GM19455 (cell line): ENCODE results near the gene NEB.
"Not testable (repeated sequence)": the region's sequence is repeated elsewhere in the genome, so short reads cannot be mapped to it uniquely, and the experiment has no call there.

ENCODE experiments used
- ATAC-seq: cut with Tn5 transposase; IDR thresholded peaks from one replicate; pipeline ENCODE4 v1.9.1; 2021; ENCODE audit not compliant: unreplicated experiment

Gene NEB

GRCh38 chr2:151562398-151562797 lies 171.9 kb downstream of the NEB start:
- ATAC-seq, result no peak

GRCh38 chr2:151560289-151560688 lies 174.0 kb downstream of the NEB start:
- no peak for ATAC-seq

GRCh38 chr2:151559431-151559830 lies 174.8 kb downstream of the NEB start:
- not testable (repeated sequence) for ATAC-seq

- ATAC-seq, result not testable (repeated sequence)
Observed at GRCh38 chr2:151557883-151558282, 176.4 kb downstream of the NEB start.

GRCh38 chr2:151556121-151556520 lies 178.2 kb downstream of the NEB start:
- no peak for ATAC-seq

- no peak for ATAC-seq
Observed at GRCh38 chr2:151552287-151552686, 182.0 kb downstream of the NEB start.

GRCh38 chr2:151551556-151551955 lies 182.7 kb downstream of the NEB start:
- ATAC-seq, result no peak

- ATAC-seq, result no peak
Observed at GRCh38 chr2:151549191-151549590, 185.1 kb downstream of the NEB start.

- ATAC-seq, result no peak
Observed at GRCh38 chr2:151544449-151544848, 189.8 kb downstream of the NEB start.

- ATAC-seq, result no peak
Observed at GRCh38 chr2:151543876-151544275, 190.4 kb downstream of the NEB start.

GRCh38 chr2:151534001-151534400 lies 200.3 kb downstream of the NEB start:
- ATAC-seq, result no peak

GRCh38 chr2:151533127-151533526 lies 201.1 kb downstream of the NEB start:
- no peak for ATAC-seq

- ATAC-seq, result no peak
Observed at GRCh38 chr2:151526572-151527090, 207.6 kb downstream of the NEB start.

GRCh38 chr2:151525821-151526373 lies 208.4 kb downstream of the NEB start:
- no peak for ATAC-seq

- no peak for ATAC-seq
Observed at GRCh38 chr2:151523850-151524249, 210.4 kb downstream of the NEB start.

- no peak for ATAC-seq
Observed at GRCh38 chr2:151522556-151522955, 211.7 kb downstream of the NEB start.

- ATAC-seq, result no peak
Observed at GRCh38 chr2:151520976-151521375, 213.3 kb downstream of the NEB start.

- no peak for ATAC-seq
Observed at GRCh38 chr2:151518802-151519201, 215.5 kb downstream of the NEB start.

- ATAC-seq, result no peak
Observed at GRCh38 chr2:151508519-151508918, 225.8 kb downstream of the NEB start.

GRCh38 chr2:151506170-151506569 lies 228.1 kb downstream of the NEB start:
- ATAC-seq, result no peak

- ATAC-seq, result no peak
Observed at GRCh38 chr2:151498178-151498577, 236.1 kb downstream of the NEB start.

- ATAC-seq, result no peak
Observed at GRCh38 chr2:151491496-151491895, 242.8 kb downstream of the NEB start.

GRCh38 chr2:151490276-151490675 lies 244.0 kb downstream of the NEB start:
- no peak for ATAC-seq
